ENCODE measurements around the gene MICAL1.

The MICAL1 gene

DNA sequence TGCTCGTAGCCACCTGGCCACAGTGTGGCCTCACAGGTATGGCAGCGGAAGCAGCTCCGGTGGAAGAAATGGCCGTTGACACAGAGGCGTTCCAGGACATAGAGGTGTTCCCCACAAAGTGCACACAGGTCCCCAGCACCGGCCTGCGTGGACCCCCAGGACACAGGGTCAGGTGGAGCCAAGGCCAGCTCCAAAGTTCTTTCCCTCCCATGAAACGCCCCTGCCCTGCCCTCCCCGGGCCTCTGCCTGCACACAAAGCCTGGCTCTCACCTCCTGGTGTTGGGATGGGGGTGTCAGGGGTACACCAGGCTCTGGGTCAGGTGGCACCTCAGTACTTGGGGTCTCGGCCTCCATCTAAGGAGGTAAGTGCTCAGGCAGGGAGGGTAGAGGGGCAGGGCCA lies 8.5 kb downstream of the MICAL1 start:
- H3K4me3 ChIP-seq (ENCODE audit: low read depth, low read length), result no peak overlapping the region
- peaks cover 38% of the 10 kb centered on the region for H3K36me3 ChIP-seq
- H3K27me3 ChIP-seq (ENCODE audit: insufficient read depth, low read depth, severe bottlenecking), result no peaks in the 10 kb centered on the region
- DNase-seq, result no peak
- no peaks in the 10 kb centered on the region for H3K9me3 ChIP-seq (ENCODE audit: severe bottlenecking)
- no peak overlapping the region for H3K27ac ChIP-seq
- no peak for TF ChIP-seq CTCF (IDR thresholded peaks at IDR 0.05; ENCODE audit: low read depth, low read length)

- H3K27me3 ChIP-seq (ENCODE audit: insufficient read depth, low read depth, severe bottlenecking), result no peaks in the 10 kb centered on the region
- peaks cover 42% of the 10 kb centered on the region for H3K36me3 ChIP-seq
- DNase-seq, result no peak
- no peak overlapping the region for H3K27ac ChIP-seq
- no peaks in the 10 kb centered on the region for H3K9me3 ChIP-seq (ENCODE audit: severe bottlenecking)
- no peak overlapping the region for H3K4me3 ChIP-seq (ENCODE audit: low read depth, low read length)
- no peak for TF ChIP-seq CTCF (IDR thresholded peaks at IDR 0.05; ENCODE audit: low read depth, low read length)
These were observed 9.0 kb downstream of the MICAL1 start for GRCh38 chr6:109446541-109446940.

GRCh38 chr6:109446072-109446471 lies 9.5 kb downstream of the MICAL1 start:
- TF ChIP-seq CTCF (IDR thresholded peaks at IDR 0.05; ENCODE audit: low read depth, low read length), result no peak
- Histone ChIP-seq H3K27ac (no peak overlapping the region), H3K36me3 (peaks cover 42% of the 10 kb centered on the region), H3K27me3 (ENCODE audit: insufficient read depth, low read depth, severe bottlenecking) (no peaks in the 10 kb centered on the region), H3K9me3 (ENCODE audit: severe bottlenecking) (no peaks in the 10 kb centered on the region), H3K4me3 (ENCODE audit: low read depth, low read length) (no peak overlapping the region)
- no peak for DNase-seq

- DNase-seq, result no peak
- Histone ChIP-seq H3K36me3 (peaks cover 42% of the 10 kb centered on the region), H3K27ac (no peak overlapping the region), H3K27me3 (ENCODE audit: insufficient read depth, low read depth, severe bottlenecking) (no peaks in the 10 kb centered on the region), H3K4me3 (ENCODE audit: low read depth, low read length) (no peak overlapping the region), H3K9me3 (ENCODE audit: severe bottlenecking) (no peaks in the 10 kb centered on the region)
- 0 out of 2 replicates have a peak, but pooled peaks have one; percentile 16 for TF ChIP-seq CTCF (IDR thresholded peaks at IDR 0.05; ENCODE audit: low read depth, low read length)
These were observed 10.2 kb downstream of the MICAL1 start for GRCh38 chr6:109445382-109445781.

DNA sequence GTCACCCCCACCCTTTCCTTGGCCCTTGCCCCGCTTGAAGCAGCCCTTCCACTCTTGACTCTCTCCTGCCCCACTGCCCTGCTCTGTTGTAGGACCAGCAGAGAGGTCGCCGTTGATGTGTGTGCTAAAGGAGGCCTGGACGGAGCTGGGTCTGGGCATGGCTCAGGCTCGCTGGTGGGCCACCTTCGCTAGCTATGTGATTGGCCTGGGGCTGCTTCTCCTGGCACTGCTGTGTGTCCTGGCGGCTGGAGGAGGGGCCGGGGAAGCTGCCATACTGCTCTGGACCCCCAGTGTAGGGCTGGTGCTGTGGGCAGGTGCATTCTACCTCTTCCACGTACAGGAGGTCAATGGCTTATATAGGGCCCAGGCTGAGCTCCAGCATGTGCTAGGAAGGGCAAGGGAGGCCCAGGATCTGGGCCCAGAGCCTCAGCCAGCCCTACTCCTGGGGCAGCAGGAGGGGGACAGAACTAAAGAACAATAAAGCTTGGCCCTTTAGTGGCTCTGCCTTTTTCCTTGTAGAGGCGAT lies 12.1 kb downstream of the MICAL1 start:
- DNase-seq, result no peak
- H3K36me3 ChIP-seq, result peaks cover 42% of the 10 kb centered on the region
- TF ChIP-seq CTCF (IDR thresholded peaks at IDR 0.05; ENCODE audit: low read depth, low read length), result no peak

GRCh38 chr6:109442393-109442924 lies 13.1 kb downstream of the MICAL1 start:
- H3K4me3 ChIP-seq (ENCODE audit: low read depth, low read length), result no peak overlapping the region
- no peaks in the 10 kb centered on the region for H3K9me3 ChIP-seq (ENCODE audit: severe bottlenecking)
- no peak for DNase-seq
- no peak overlapping the region for H3K27ac ChIP-seq
- H3K36me3 ChIP-seq, result peaks cover 42% of the 10 kb centered on the region
- H3K27me3 ChIP-seq (ENCODE audit: insufficient read depth, low read depth, severe bottlenecking), result no peaks in the 10 kb centered on the region
- TF ChIP-seq CTCF (IDR thresholded peaks at IDR 0.05; ENCODE audit: low read depth, low read length), result no peak

More for the DNA sequence above, 12.1 kb downstream of the MICAL1 start:
- no peak overlapping the region for H3K4me3 ChIP-seq (ENCODE audit: low read depth, low read length)
- no peaks in the 10 kb centered on the region for H3K27me3 ChIP-seq (ENCODE audit: insufficient read depth, low read depth, severe bottlenecking)
- no peaks in the 10 kb centered on the region for H3K9me3 ChIP-seq (ENCODE audit: severe bottlenecking)
- H3K27ac ChIP-seq, result no peak overlapping the region
